Spleen (tissue), 7 donors: ENCODE measurements around the gene PRKG1.

Experiments used
- CTCF ChIP-seq, 11 experiments: fragments of 200-600 bp in 7 of 11; fragments of 450-650 bp in 4 of 11; sonication (generic) in 4 of 11; IDR thresholded peaks in 8 of 11; conservative IDR thresholded peaks in 3 of 11; 1 replicate in 7 of 11; 2 replicates in 4 of 11; pipeline versions ENCODE4 v1.4.0 to v1.8.0; 2016 to 2021; ENCODE audit warnings: antibody characterized with exemption in 11 of 11, inconsistent platforms in 4 of 11, mild to moderate bottlenecking in 1 of 11
- POLR2A ChIP-seq, 3 donors: fragments of 450-650 bp; IDR thresholded peaks; one replicate each; pipeline ENCODE4 v1.5.1; 2017; ENCODE audit warnings: antibody characterized with exemption in 3 of 3, mild to moderate bottlenecking in 1 of 3
- donor health status: DM: no; HTN: no; CAD: no; lungs with moderate emphysema.
- donor health status: DM: no; HTN: no; CAD: no.
- donor health status: DM: no; HTN: no; CAD: no.

DNA sequence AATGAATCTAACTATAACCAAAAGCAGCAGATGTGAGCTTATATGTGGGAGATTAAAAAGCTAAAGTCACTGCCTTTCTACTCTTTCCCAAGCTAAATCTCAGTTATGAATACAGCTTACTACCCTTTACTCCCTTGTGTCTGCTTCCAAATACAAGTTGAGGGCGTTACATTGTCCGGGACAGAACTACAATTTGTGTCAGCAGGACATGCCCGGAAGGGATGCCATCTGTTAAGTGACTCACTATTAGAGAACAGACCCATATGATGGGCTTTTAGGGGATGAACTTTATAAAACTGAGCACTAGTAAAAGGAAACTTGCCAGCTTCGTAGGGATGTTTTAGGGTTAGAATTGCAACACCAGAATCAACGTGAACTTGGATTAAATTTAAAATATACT is 924.8 kb downstream of the PRKG1 start:
- TF ChIP-seq POLR2A (IDR thresholded peaks at IDR 0.05) (no peak), CTCF (IDR thresholded peaks at IDR 0.05 in 8 of 11, conservative IDR thresholded peaks at IDR 0.05 in 3 of 11) (no peak)
